GM12801 (cell line): Measurements from ENCODE around the gene HRK.

Source experiments
- CTCF ChIP-seq: IDR thresholded peaks from one replicate; pipeline ENCODE4 v1.5.1; 2011; ENCODE audit warnings: control low read depth; ENCODE audit not compliant: insufficient read length; ENCODE audit errors: extremely low read depth

Gene HRK

GRCh38 chr12:116837097-116837496 lies 44.1 kb downstream of the HRK start:
- TF ChIP-seq CTCF, result no peak

GRCh38 chr12:116835484-116835883 lies 45.8 kb downstream of the HRK start:
- TF ChIP-seq CTCF, result no peak

- TF ChIP-seq CTCF, result no peak
These were observed 47.8 kb downstream of the HRK start for GRCh38 chr12:116833474-116833873.

- no peak for TF ChIP-seq CTCF
These were observed 48.9 kb downstream of the HRK start for GRCh38 chr12:116832353-116832752.

GRCh38 chr12:116827432-116827831 lies 53.8 kb downstream of the HRK start:
- no peak for TF ChIP-seq CTCF

GRCh38 chr12:116821291-116821690 lies 60.0 kb downstream of the HRK start:
- TF ChIP-seq CTCF, result no peak

GRCh38 chr12:116820064-116820656 lies 61.1 kb downstream of the HRK start:
- no peak for TF ChIP-seq CTCF
